ENCODE data around the gene HAUS5.

DNA sequence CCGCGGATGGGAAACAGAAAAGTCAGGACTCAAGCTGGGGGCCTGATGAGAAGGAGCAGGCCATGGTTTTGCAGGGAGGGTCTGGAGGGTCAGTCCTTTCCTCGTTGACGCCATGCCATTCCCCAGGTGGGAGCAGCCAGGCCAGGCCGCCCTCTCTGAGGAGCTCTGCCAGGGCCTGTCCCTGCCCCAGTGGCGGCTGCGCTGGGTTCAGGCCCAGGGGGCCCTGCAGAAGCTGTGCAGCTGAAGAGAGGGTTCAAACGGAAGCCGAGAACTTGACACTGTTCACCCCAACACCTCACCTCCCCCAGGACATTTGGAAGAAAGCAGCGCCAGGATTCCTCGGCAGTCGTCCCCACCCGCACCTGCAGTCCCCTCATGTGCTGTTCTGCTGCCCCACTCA, 10.2 kb downstream of the HAUS5 start:
- TF ChIP-seq, protein P1, sequence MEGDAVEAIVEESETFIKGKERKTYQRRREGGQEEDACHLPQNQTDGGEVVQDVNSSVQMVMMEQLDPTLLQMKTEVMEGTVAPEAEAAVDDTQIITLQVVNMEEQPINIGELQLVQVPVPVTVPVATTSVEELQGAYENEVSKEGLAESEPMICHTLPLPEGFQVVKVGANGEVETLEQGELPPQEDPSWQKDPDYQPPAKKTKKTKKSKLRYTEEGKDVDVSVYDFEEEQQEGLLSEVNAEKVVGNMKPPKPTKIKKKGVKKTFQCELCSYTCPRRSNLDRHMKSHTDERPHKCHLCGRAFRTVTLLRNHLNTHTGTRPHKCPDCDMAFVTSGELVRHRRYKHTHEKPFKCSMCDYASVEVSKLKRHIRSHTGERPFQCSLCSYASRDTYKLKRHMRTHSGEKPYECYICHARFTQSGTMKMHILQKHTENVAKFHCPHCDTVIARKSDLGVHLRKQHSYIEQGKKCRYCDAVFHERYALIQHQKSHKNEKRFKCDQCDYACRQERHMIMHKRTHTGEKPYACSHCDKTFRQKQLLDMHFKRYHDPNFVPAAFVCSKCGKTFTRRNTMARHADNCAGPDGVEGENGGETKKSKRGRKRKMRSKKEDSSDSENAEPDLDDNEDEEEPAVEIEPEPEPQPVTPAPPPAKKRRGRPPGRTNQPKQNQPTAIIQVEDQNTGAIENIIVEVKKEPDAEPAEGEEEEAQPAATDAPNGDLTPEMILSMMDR (conservative IDR thresholded peaks at IDR 0.05; ENCODE audit: low read length) = no peak
- no peak for TF ChIP-seq EZH2phosphoT487 (IDR thresholded peaks at IDR 0.05; ENCODE audit: borderline replicate concordance)

Measured in Loucy (cell line).